HEK293T (cell line): ENCODE measurements around the gene CPLANE2.

Experiments used
- BHLHE40 ChIP-seq: fragments of 450-650 bp; IDR thresholded peaks from 2 replicates; pipeline ENCODE4 v1.6.1; 2016; ENCODE audit warnings: mild to moderate bottlenecking, moderate library complexity, borderline replicate concordance
- CTBP1 ChIP-seq: fragments of 450-650 bp; IDR thresholded peaks from 2 replicates; pipeline ENCODE4 v1.6.1; 2016; ENCODE audit warnings: borderline replicate concordance
- FOXA1 ChIP-seq: fragments of 450-650 bp; IDR thresholded peaks from 2 replicates; pipeline ENCODE4 v1.6.1; 2016; ENCODE audit warnings: mild to moderate bottlenecking
- FOXK2 ChIP-seq: fragments of 450-650 bp; IDR thresholded peaks from 2 replicates; pipeline ENCODE4 v1.6.1; 2016; ENCODE audit warnings: mild to moderate bottlenecking
- FOXM1 ChIP-seq: fragments of 450-650 bp; IDR thresholded peaks from 2 replicates; pipeline ENCODE4 v1.6.1; 2017; ENCODE audit warnings: mild to moderate bottlenecking, borderline replicate concordance
- HDGF ChIP-seq: fragments of 450-650 bp; IDR thresholded peaks from 2 replicates; pipeline ENCODE4 v1.6.1; 2017; ENCODE audit warnings: antibody characterized with exemption, borderline replicate concordance
- L3MBTL2 ChIP-seq: fragments of 450-650 bp; conservative IDR thresholded peaks from 2 replicates; pipeline ENCODE4 v1.6.1; 2016; ENCODE audit warnings: mild to moderate bottlenecking
- NFRKB ChIP-seq: fragments of 450-650 bp; IDR thresholded peaks from 2 replicates; pipeline ENCODE4 v1.6.1; 2016; ENCODE audit warnings: mild to moderate bottlenecking, moderate library complexity
- PKNOX1 ChIP-seq: fragments of 450-650 bp; IDR thresholded peaks from 2 replicates; pipeline ENCODE4 v1.6.1; 2016
- SP1 ChIP-seq: fragments of 450-650 bp; IDR thresholded peaks from 2 replicates; pipeline ENCODE4 v1.6.1; 2017
- SUZ12 ChIP-seq: fragments of 450-650 bp; IDR thresholded peaks from 2 replicates; pipeline ENCODE4 v1.6.1; 2016; ENCODE audit warnings: mild to moderate bottlenecking
- ZNF384 ChIP-seq: fragments of 450-650 bp; IDR thresholded peaks from 2 replicates; pipeline ENCODE4 v1.6.1; 2016

- TF ChIP-seq CTBP1 = no peak
- no peak for TF ChIP-seq HDGF
- no peak for TF ChIP-seq BHLHE40
- no peak for TF ChIP-seq SP1
- TF ChIP-seq SUZ12 = no peak
- TF ChIP-seq PKNOX1 = no peak
- no peak for TF ChIP-seq FOXA1
- TF ChIP-seq FOXK2 = no peak
- no peak for TF ChIP-seq NFRKB
- no peak for TF ChIP-seq L3MBTL2
- no peak for TF ChIP-seq ZNF384
- TF ChIP-seq FOXM1 = no peak
Observed at GRCh38 chr1:16189003-16189402, 48.0 kb downstream of the CPLANE2 start.
